NCI-H82 (cell line): Measurements from ENCODE around the gene ACOX3.
A peak's percentile ranks its signal among the peaks of the same experiment; 100 is the strongest.
"Not testable (repeated sequence)": the region's sequence is repeated elsewhere in the genome, so short reads cannot be mapped to it uniquely, and the experiment has no call there.

ENCODE experiments used
- DNase-seq: peaks from one replicate; lab custom pipeline; 2025; lab: John Stamatoyannopoulos, UW

Gene ACOX3

DNA sequence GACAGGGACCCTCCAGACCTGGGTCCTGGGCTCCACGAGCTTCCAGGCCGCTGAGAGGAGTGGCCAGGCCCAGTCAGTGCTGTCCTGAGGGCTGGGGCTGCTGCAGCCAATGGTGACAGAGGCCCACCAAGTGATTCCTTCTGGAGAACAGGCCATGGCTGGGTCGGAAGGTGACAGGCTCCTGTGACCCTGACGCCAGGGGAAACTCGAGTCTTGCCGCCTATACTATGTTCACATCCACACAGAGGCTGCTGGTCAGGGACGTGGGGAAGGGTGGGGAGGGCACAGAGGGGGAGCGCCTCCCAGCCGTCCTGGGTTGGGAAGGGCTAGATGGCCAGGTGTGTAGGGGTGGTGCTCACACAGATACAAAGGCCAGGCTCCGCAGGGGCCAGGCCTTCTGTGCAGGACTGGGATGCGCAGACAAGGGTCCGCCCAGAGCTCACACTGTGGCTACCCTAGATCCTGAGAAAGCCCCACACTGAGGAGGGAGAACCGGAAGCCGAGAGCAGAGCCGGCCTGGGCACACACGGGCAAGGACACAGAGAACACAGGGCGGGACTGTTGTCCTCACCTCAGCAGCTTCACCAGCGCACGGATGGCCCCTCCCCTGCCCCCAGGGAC is 89.6 kb downstream of the ACOX3 start:
- DNase-seq, result no peak

- no peak for DNase-seq
Observed at GRCh38 chr4:8350352-8350751, 90.2 kb downstream of the ACOX3 start.

DNA sequence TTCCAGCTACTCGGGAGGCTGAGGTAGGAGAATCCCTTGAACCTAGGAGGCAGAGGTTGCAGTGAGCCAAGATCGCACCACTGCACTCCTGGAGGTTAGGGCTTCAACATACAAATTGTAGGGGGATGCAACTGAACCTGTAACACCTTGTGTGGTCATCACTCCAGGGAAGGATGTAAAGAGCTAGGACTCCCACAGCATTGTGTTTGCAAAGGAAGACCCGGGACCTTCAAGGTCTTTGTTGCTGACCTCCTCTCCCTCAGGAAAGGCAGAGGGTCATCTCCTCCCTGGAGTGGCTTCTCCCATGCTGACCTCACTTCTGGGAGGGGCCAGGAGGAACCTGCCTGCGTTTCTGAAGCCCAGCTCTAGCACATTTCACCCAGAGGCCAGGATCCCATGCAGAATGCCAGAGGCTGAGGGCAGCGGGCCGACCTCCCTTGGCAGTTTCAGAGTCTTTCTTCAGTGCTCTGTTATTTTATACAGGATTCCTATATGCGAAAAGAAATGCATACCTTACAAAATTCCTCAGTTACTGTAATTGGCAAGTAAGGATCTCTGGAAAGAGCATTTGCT is 90.8 kb downstream of the ACOX3 start:
- DNase-seq, result no peak

GRCh38 chr4:8349236-8349635 is 91.3 kb downstream of the ACOX3 start:
- DNase-seq, result not testable (repeated sequence)

DNA sequence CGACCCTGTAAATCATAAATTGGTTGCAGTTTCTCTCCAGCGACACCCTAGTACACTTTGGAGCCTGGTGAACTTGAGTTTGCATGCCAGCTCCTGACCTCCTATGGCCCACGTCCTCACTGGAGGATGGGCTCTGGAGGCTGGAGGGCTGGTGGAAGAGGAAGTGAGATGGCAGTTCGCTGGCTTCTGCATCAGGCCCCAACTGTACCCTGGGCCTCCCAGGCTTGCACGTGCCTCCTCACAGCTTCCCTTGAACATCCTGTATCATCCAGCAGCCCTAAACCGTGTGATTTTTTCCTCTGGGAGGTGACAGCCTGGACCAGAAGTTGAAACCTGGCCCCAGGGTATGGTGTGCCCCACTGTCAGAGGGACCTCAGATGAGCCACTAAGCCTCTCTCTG is 92.5 kb downstream of the ACOX3 start:
- DNase-seq, result no peak

DNA sequence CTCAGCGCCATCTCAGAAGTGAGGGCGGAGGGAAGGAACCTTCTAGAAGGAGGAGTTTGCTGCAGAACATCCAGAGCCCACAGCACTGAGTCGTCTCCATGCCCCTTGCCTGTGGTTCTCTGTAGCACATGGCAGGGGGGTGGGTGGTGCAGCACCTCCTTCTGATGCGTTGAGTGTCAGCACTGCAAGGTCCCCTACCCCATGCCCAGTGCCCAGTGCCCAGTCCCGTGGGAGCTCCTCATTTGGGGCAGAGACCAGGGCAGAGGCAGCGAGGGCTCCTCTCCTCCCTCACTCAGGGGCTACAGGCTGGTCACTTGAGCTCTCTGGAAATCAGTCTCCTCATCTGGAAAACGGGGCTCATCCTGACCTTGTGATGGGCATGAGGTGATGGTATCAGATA is 92.9 kb downstream of the ACOX3 start:
- DNase-seq, result no peak

DNA sequence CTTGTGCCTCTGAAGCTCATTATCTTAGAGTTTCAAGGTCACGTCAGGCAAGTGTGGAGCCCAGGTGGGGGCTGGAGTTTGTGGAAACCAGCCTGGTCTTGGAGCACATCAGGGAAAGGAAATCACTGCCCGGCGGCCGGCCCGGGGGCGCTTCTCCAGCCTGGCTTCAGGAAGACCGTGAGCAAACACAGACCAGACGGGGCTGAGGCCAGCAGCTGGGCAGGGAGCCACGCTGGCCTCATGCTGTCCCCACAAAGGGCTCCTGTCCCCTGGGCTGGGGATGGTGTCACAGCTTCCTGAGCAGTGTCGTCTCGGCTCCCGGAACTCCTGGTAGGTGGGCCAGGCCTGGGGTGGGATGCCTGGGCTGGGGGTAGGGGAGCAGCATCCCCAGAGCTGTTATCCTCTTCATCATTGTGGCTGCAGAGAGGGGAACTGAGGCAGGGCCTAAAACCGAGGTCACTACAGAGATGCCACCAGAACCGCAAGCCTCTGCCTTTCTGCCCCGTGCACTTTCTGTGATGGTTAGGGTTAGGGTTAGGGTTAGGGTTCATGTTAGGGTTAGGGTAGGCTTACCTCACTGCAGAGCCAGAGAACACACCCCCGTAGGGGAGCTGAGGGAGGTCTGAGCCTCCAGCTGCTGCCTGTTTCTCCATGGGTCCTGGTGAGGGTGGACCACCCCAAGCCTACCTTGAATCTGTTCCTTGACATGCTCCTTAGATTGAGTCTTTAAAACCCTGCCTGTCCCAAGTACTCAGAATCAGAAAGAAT is 93.5 kb downstream of the ACOX3 start:
- no peak for DNase-seq

DNA sequence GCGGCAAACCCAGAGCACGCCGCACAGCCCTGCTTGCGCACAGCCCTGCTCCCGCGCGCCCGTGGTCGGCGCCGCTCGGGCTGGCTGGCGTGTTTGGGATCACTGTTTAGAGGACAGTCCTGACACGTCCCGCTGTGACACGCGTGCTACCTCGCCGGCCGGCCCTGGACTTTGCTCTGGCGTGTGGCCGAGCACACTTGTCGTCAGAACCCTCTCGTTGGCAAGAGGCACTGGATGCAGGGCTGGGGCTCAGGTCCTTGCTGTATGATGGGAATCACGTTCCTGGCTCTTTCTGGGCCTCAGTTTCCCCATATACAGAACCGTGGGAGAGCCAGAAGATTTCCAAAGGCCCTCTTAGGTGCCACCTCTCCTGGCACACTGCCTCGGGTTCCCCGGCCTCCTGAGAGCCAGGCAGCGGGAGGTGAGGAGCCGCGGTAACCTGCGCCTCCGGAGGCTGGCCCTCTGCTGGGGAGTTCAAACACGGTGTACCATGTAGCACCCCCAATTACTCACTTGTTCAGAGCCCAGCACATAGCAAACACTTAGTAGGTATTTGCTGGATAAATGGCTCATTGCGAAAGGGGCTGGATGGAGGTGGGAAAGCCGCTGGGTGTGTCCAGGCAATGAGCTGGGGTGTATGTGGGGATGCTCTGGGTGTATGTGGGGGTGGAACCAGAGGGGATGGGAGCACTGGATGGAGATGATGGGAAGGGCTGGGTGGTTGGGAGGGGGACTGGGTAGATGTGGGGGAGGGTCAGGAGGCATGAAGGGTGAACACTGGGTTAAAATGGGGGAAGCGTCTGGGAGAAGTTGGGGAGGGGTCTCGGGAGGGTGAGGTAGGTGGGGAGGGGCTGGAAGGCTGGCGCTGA is 94.3 kb downstream of the ACOX3 start:
- DNase-seq, result no peak

DNA sequence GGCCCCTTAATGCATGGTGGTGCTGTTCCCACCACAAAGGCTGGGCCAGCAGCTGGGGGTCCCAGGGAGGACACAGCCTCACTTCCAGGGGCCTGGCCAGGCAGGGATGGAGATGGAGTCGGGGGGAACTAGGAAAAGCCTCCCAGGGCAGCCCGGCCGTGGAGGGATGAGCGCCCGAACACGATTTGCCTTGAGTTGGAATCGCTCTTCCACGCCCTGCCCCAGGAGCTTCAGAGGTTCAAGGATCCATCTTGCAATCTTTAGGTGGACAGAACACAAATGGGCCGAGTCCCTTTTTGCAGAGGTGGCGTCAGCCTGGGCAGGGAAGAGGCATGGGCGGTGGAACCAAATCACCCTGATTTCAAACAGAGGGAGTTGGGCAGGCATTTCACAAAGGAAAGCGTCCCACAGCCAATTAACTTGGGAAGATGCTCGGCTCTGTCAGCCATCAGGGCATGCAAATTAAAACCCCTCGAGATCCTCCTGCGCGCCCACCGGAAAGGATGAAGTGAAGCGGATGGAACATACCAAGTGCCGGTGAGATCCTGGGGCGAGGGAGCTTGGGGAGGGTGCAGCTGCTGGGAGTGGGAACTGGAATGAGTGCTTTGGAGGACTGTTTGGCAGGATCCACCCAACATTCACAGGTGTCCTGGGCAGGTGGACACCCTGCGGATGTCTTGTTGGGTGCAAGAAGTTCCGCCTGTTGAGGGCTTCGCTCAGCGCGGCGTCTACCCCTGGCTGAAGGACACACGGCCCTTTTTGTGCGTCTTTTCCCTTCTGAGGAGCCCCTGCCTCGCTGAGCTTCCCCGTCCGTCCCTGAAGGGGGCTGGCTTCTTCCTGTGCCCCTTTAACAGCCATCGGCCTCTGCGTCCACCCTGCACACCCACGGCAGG is 95.2 kb downstream of the ACOX3 start:
- DNase-seq, result no peak

GRCh38 chr4:8344377-8344776 is 96.1 kb downstream of the ACOX3 start:
- no peak for DNase-seq

- DNase-seq, result no peak
Observed at GRCh38 chr4:8343967-8344331, 96.6 kb downstream of the ACOX3 start.

GRCh38 chr4:8343262-8343966 is 97.1 kb downstream of the ACOX3 start:
- no peak for DNase-seq

- peak; percentile 71 for DNase-seq
Observed at GRCh38 chr4:8342651-8343261, 97.8 kb downstream of the ACOX3 start.

GRCh38 chr4:8341691-8342090 is 98.8 kb downstream of the ACOX3 start:
- no peak for DNase-seq

GRCh38 chr4:8341281-8341680 is 99.2 kb downstream of the ACOX3 start:
- DNase-seq, result not testable (repeated sequence)

- DNase-seq, result no peak
Observed at GRCh38 chr4:8340781-8341241, 99.7 kb downstream of the ACOX3 start.

DNA sequence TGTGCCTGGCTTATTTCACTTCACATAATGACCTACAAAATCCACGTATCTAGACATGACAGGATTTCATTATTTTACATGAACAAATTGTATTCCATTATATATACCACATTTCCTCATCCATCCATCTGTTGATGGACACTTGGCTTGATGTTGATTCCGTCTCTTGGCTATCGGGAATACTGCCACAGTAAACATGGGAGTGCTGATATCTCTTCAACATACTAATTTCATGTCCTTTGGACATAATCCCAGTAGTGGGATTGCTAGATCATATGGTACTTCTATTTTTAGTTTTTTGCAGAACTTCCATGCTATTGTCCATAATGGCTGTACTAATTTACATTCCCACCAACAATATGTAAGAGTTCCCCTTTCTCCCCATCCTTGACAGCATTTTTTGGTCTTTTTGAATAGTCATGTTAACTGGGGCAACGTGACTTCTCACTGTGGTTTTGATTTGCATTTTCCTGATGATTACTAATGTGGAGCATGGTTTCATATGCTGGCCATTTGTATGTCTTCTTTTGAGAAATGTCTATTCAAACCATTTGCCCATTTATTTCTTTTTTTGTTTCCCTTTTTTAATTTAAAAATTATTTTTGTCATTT is 102.1 kb downstream of the ACOX3 start:
- DNase-seq, result no peak

DNA sequence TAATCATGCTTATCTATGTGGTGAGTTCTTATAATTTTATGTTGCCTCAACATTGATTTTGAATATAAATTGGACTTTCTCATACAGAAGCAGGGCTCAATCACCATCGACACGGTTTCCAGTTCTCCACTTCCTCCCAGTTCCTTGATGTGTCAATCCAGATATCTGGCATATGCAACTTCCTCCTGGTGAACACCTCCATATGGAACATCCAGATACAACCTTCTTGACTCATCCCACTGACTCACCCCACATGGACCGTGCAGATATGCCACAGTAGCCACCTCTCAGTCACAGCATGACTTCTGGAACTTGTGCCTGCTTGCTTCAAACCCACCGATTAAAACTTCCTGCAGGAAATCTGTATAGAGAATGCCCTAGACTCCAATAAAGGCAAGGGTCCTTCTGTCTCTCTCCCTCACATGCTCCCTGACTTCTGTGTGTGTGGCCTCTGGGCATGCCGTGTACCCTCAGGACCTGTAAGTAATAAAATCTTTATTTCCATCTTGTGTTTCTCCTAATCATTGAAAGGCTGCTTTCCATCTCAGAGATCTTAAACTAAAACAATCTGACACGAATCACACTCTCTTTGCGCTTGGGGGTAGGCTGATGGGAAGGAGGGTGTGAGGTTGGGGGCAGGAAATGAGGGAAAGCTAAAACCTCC is 104.0 kb downstream of the ACOX3 start:
- no peak for DNase-seq

GRCh38 chr4:8335848-8336247 is 104.7 kb downstream of the ACOX3 start:
- no peak for DNase-seq
